ENCODE measurements around the gene RABGAP1L. TPM values are rescaled to one million over a fixed set of nuclear protein-coding genes. Genes with fewer than 3 reads are reported as not detected.

RABGAP1L gene
- total and polyA plus RNA-seq, 2 of the 8 experiments (the other 6 are each of a cell fraction or from before 2014, with no cell fraction given), result 33.3 to 156 TPM

- DNase-seq (ENCODE audit: low read depth in 1 of 2, low spot score in 2 of 2), result no peak
- no peak overlapping the region for H3K14ac ChIP-seq (ENCODE audit: insufficient read length)
- no peak for TF ChIP-seq TEAD4 (IDR thresholded peaks at IDR 0.05; ENCODE audit: low read depth, low read length)
- TF ChIP-seq HDAC2 (IDR thresholded peaks at IDR 0.05; ENCODE audit: borderline replicate concordance in 1 of 2, low read depth in 2 of 2, low read length in 2 of 2), result no peak
- TF ChIP-seq SIRT6 (IDR thresholded peaks at IDR 0.05; ENCODE audit: low read length), result no peak
- no peak for TF ChIP-seq SIN3A (conservative IDR thresholded peaks at IDR 0.05 in 1 of 2, IDR thresholded peaks at IDR 0.05 in 1 of 2; ENCODE audit: low read depth in 1 of 2, low read length in 2 of 2)
- no peak for TF ChIP-seq CBX8 (IDR thresholded peaks at IDR 0.05; ENCODE audit: borderline replicate concordance, low read depth, low read length)
- no peak for TF ChIP-seq CTCF (IDR thresholded peaks at IDR 0.05; ENCODE audit: control extremely low read depth in 1 of 3, insufficient read depth in 1 of 3, low read depth in 1 of 3, low read length in 3 of 3)
- TF ChIP-seq NANOG (IDR thresholded peaks at IDR 0.05; ENCODE audit: insufficient read depth, low read depth, low read length, poor library complexity, severe bottlenecking), result no peak
Measured at GRCh38 chr1:174497478-174497877, 338.2 kb downstream of the RABGAP1L start.

More at GRCh38 chr1:174497478-174497877, 338.2 kb downstream of the RABGAP1L start:
- CTCF ChIA-PET (ENCODE audit: partially characterized antibody), result interaction anchor here (0.6 to 0.7 kb wide), 2 partner anchors 134 to 835 kb away, joined by 3 read pairs; no protein-coding TSS in a partner anchor
- no peak overlapping the region for H2BK20ac ChIP-seq (ENCODE audit: low read length)
- no peak overlapping the region for H2BK15ac ChIP-seq (ENCODE audit: low read length)
- H4K20me1 ChIP-seq (replicated peaks in 1 of 2; ENCODE audit: control insufficient read depth in 1 of 2, insufficient read depth in 2 of 2, low read length in 2 of 2), result no peaks in the 10 kb centered on the region
- H3K4ac ChIP-seq (replicated peaks; ENCODE audit: insufficient read length, low read depth, low read length), result no peak overlapping the region
- FAIRE-seq, result no peak
- no peaks in the 10 kb centered on the region for H3K23me2 ChIP-seq (ENCODE audit: low read depth, low read length)
- H3K4me3 ChIP-seq (ENCODE audit: extremely low read depth in 1 of 4, insufficient read depth in 2 of 4, low read depth in 3 of 4, low read length in 4 of 4), result no peak overlapping the region
- H2BK5ac ChIP-seq (ENCODE audit: low read depth, low read length), result no peak overlapping the region
- no peak overlapping the region for H3K9ac ChIP-seq (replicated peaks in 1 of 4; ENCODE audit: extremely low read depth in 1 of 4, low read depth in 3 of 4, low read length in 3 of 4)
- H3K9me3 ChIP-seq (ENCODE audit: insufficient read depth in 2 of 2, low read depth in 1 of 2, low read length in 1 of 2), result no peaks in the 10 kb centered on the region
- H4K91ac ChIP-seq (replicated peaks; ENCODE audit: insufficient read length, low read length), result no peak overlapping the region
- 0 out of 2 replicates have a peak overlapping the region, but pooled peaks have one; percentile 6 for H2AFZ ChIP-seq (ENCODE audit: low read length)
- H3K79me1 ChIP-seq (ENCODE audit: low read depth, low read length), result no peaks in the 10 kb centered on the region
- H3K27ac ChIP-seq (ENCODE audit: low read depth, low read length), result no peak overlapping the region
- H4K5ac ChIP-seq (ENCODE audit: insufficient read length, low read depth, low read length), result no peak overlapping the region
- no peak overlapping the region for H3K56ac ChIP-seq (replicated peaks; ENCODE audit: insufficient read length, low read depth, low read length)
- H4K8ac ChIP-seq (ENCODE audit: extremely low read depth, insufficient read depth, low read length), result no peak overlapping the region
- H3K18ac ChIP-seq (ENCODE audit: extremely low read depth, low read length), result no peak overlapping the region; the same call in 1 of the 2 replicates
- H2BK120ac ChIP-seq (replicated peaks; ENCODE audit: low read depth, low read length), result no peak overlapping the region
- H3K4me1 ChIP-seq (replicated peaks in 1 of 4; ENCODE audit: control insufficient read depth in 3 of 4, insufficient read depth in 4 of 4, low read length in 3 of 4), result no peaks in the 10 kb centered on the region
- H3K36me3 ChIP-seq (ENCODE audit: control insufficient read depth in 2 of 4, insufficient read depth in 4 of 4, low read length in 3 of 4), result no peaks in the 10 kb centered on the region
- no peak overlapping the region for H2AK5ac ChIP-seq (ENCODE audit: low read depth, low read length)
- no peak overlapping the region for H3K4me2 ChIP-seq (ENCODE audit: insufficient read depth in 1 of 2, low read depth in 2 of 2, low read length in 2 of 2)
- H3K23ac ChIP-seq (ENCODE audit: insufficient read length), result no peak overlapping the region
- H3K27me3 ChIP-seq (replicated peaks in 1 of 4; ENCODE audit: control insufficient read depth in 3 of 4, extremely low read depth in 1 of 4, insufficient read depth in 3 of 4, low read length in 3 of 4), result no peaks in the 10 kb centered on the region
- H3K79me2 ChIP-seq (ENCODE audit: control insufficient read depth in 1 of 2, insufficient read depth in 2 of 2, low read length in 2 of 2), result no peaks in the 10 kb centered on the region
- no peak overlapping the region for H2BK12ac ChIP-seq (ENCODE audit: low read depth, low read length)
- POLR2A ChIA-PET (ENCODE audit: partially characterized antibody), result interaction anchor here (1.3 kb wide), 1 partner anchor 9 kb away, joined by 3 read pairs; no protein-coding TSS in a partner anchor

Data from H1 (cell line).